ENCODE measurements around the gene IL1R2.

The IL1R2 gene

DNA sequence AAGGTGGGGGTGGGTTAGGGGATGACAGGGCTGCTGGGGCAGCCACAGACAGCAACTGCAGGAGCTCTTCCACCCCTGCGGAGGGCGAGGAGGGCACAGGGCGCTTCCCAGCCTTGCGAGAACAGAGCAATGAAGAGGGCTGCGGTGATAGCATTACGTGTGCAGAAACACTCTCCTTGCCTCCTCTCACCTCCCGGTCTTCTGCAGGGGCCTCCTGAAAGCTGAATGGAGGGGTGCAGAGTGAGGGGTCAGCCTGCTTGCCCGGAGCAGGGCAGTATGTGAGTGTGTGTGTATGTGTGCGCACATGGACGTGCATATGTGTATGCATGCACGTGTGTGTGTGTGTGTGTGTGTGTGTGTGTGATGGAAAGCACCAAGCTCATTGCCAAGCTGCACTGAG, 29.5 kb upstream of the IL1R2 start:
- Histone ChIP-seq H2BK120ac (ENCODE audit: low read depth, low read length) (no peak overlapping the region), H4K8ac (ENCODE audit: low read depth, low read length) (no peak overlapping the region), H3K9me3 (replicated peaks in 1 of 2; ENCODE audit: control insufficient read depth in 2 of 2, insufficient read depth in 1 of 2, low read depth in 1 of 2, low read length in 2 of 2) (no peaks in the 10 kb centered on the region), H2AK5ac (ENCODE audit: low read depth, low read length) (no peak overlapping the region), H2BK5ac (ENCODE audit: low read length) (no peak overlapping the region), H2AFZ (ENCODE audit: low read length) (no peak overlapping the region), H3K27ac (replicated peaks; ENCODE audit: low read length) (no peak overlapping the region), H2BK12ac (ENCODE audit: low read length) (no peak overlapping the region), H3K14ac (ENCODE audit: low read length) (no peak overlapping the region), H3K4me1 (ENCODE audit: control insufficient read depth in 2 of 2, insufficient read depth in 1 of 2, low read depth in 1 of 2, low read length in 2 of 2) (no peaks in the 10 kb centered on the region), H3K4me2 (ENCODE audit: insufficient read depth, low read length, poor library complexity, severe bottlenecking) (no peak overlapping the region), H3K4ac (ENCODE audit: low read length) (no peak overlapping the region), H4K91ac (ENCODE audit: low read depth, low read length, poor library complexity) (no peak overlapping the region), H2BK15ac (ENCODE audit: low read length) (no peak overlapping the region), H3K79me1 (ENCODE audit: low read depth, low read length) (no peaks in the 10 kb centered on the region), H3K23ac (ENCODE audit: low read depth, low read length, poor library complexity) (no peak overlapping the region), H3K27me3 (ENCODE audit: control insufficient read depth in 3 of 3, insufficient read depth in 3 of 3, low read depth in 1 of 3, low read length in 3 of 3) (no peaks in the 10 kb centered on the region), H3K9ac (ENCODE audit: low read depth, low read length, poor library complexity) (no peak overlapping the region), H3K18ac (ENCODE audit: low read length) (peak overlapping the region; percentile 34), H3K36me3 (replicated peaks in 1 of 2; ENCODE audit: control insufficient read depth in 2 of 2, insufficient read depth in 2 of 2, low read length in 2 of 2) (no peaks in the 10 kb centered on the region), H3K4me3 (ENCODE audit: low read length in 2 of 2) (no peak overlapping the region)
- DNase-seq (ENCODE audit: low spot score) = no peak
- WGBS, 2 donors (ENCODE audit: extremely low coverage in 2 of 2, insufficient read length in 2 of 2, insufficient replicate concordance in 1 of 2) = no CpG with 5 or more reads among the region's 11 CpGs

DNA sequence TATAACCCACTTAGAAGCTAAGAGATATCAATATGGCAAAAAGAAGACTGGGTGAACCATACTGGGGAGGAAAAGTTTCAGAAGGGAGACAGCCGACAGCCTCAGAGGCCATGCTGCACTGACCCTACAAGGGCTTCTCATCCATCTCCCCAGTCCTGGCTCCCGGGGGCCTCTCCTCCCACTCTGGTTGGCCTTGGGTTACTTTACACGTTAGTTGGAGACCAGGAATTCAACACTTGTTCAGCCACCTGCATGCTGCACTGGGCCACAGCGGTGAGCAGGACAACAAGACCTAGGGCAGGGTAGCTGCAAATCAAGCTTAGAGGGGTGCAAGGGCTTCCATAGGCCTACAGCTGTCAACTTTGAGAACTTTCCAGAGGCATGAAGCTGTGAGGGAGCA, 28.6 kb upstream of the IL1R2 start:
- Histone ChIP-seq H3K4me1 (ENCODE audit: control insufficient read depth in 2 of 2, insufficient read depth in 1 of 2, low read depth in 1 of 2, low read length in 2 of 2) (no peaks in the 10 kb centered on the region), H3K4ac (ENCODE audit: low read length) (no peak overlapping the region), H3K27ac (replicated peaks; ENCODE audit: low read length) (no peak overlapping the region), H3K27me3 (ENCODE audit: control insufficient read depth in 3 of 3, insufficient read depth in 3 of 3, low read depth in 1 of 3, low read length in 3 of 3) (no peaks in the 10 kb centered on the region), H2BK15ac (ENCODE audit: low read length) (no peak overlapping the region), H3K9ac (ENCODE audit: low read depth, low read length, poor library complexity) (no peak overlapping the region), H3K9me3 (replicated peaks in 1 of 2; ENCODE audit: control insufficient read depth in 2 of 2, insufficient read depth in 1 of 2, low read depth in 1 of 2, low read length in 2 of 2) (no peaks in the 10 kb centered on the region), H2BK120ac (ENCODE audit: low read depth, low read length) (no peak overlapping the region), H3K14ac (ENCODE audit: low read length) (no peak overlapping the region), H3K79me1 (ENCODE audit: low read depth, low read length) (no peaks in the 10 kb centered on the region), H3K4me2 (ENCODE audit: insufficient read depth, low read length, poor library complexity, severe bottlenecking) (no peak overlapping the region), H2BK5ac (ENCODE audit: low read length) (no peak overlapping the region), H3K4me3 (ENCODE audit: low read length in 2 of 2) (no peak overlapping the region), H2AK5ac (ENCODE audit: low read depth, low read length) (peak overlapping the region; percentile 53), H4K91ac (ENCODE audit: low read depth, low read length, poor library complexity) (no peak overlapping the region), H3K36me3 (replicated peaks in 1 of 2; ENCODE audit: control insufficient read depth in 2 of 2, insufficient read depth in 2 of 2, low read length in 2 of 2) (no peaks in the 10 kb centered on the region), H4K8ac (ENCODE audit: low read depth, low read length) (no peak overlapping the region), H3K18ac (ENCODE audit: low read length) (peak overlapping the region; percentile 41), H3K23ac (ENCODE audit: low read depth, low read length, poor library complexity) (peak overlapping the region; percentile 62), H2AFZ (ENCODE audit: low read length) (no peak overlapping the region), H2BK12ac (ENCODE audit: low read length) (no peak overlapping the region)
- WGBS, 2 donors (ENCODE audit: extremely low coverage in 2 of 2, insufficient read length in 2 of 2, insufficient replicate concordance in 1 of 2) = no CpG with 5 or more reads among the region's 4 CpGs
- DNase-seq (ENCODE audit: low spot score) = no peak

DNA sequence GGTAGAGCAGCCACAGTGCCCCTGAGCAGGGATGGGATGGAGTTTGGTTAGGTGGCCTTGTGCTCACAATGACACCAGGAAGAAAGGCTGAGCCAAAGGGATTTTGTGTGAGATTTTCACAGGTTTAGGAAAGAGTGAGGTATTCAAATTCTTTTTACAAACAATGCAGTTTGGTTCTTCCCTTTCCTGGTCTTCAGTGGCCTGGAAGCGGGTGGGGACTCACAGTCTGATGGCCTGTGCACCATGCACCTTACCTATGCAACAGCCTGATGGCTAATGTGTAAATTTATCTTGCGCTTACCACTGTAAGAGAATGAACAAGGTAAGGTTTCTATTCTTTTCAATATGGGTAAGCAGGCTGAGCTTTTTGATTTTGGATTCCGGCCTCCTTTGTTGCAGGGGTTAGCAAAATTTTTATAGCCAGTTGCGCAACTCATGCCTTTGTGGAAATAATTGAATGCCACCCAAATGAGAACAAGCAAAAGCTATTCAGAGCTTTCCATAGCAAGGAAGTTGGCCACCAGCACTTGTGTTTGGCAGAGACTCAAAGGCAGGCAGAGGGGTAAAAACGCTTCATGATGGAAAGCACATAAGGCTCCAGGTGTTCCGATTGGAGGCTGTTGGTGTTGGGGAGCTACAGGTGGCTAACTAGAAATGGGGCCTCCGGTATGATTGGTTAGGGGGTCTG, 23.8 kb upstream of the IL1R2 start:
- Histone ChIP-seq H3K23ac (ENCODE audit: low read depth, low read length, poor library complexity) (no peak overlapping the region), H2BK12ac (ENCODE audit: low read length) (no peak overlapping the region), H3K9me3 (replicated peaks in 1 of 2; ENCODE audit: control insufficient read depth in 2 of 2, insufficient read depth in 1 of 2, low read depth in 1 of 2, low read length in 2 of 2) (peaks cover 0 to 2% of the 10 kb centered on the region in 2 donors), H2AK5ac (ENCODE audit: low read depth, low read length) (no peak overlapping the region), H3K4me2 (ENCODE audit: insufficient read depth, low read length, poor library complexity, severe bottlenecking) (no peak overlapping the region), H3K18ac (ENCODE audit: low read length) (peak overlapping the region; percentile 32), H3K36me3 (replicated peaks in 1 of 2; ENCODE audit: control insufficient read depth in 2 of 2, insufficient read depth in 2 of 2, low read length in 2 of 2) (no peaks in the 10 kb centered on the region), H3K9ac (ENCODE audit: low read depth, low read length, poor library complexity) (no peak overlapping the region), H2BK15ac (ENCODE audit: low read length) (no peak overlapping the region), H3K14ac (ENCODE audit: low read length) (no peak overlapping the region), H3K4me3 (ENCODE audit: low read length in 2 of 2) (no peak overlapping the region), H4K91ac (ENCODE audit: low read depth, low read length, poor library complexity) (no peak overlapping the region), H3K4ac (ENCODE audit: low read length) (no peak overlapping the region), H3K4me1 (ENCODE audit: control insufficient read depth in 2 of 2, insufficient read depth in 1 of 2, low read depth in 1 of 2, low read length in 2 of 2) (no peaks in the 10 kb centered on the region), H4K8ac (ENCODE audit: low read depth, low read length) (no peak overlapping the region), H3K79me1 (ENCODE audit: low read depth, low read length) (no peaks in the 10 kb centered on the region), H2BK5ac (ENCODE audit: low read length) (no peak overlapping the region), H3K27ac (replicated peaks; ENCODE audit: low read length) (no peak overlapping the region), H3K27me3 (ENCODE audit: control insufficient read depth in 3 of 3, insufficient read depth in 3 of 3, low read depth in 1 of 3, low read length in 3 of 3) (no peaks in the 10 kb centered on the region), H2AFZ (ENCODE audit: low read length) (no peak overlapping the region), H2BK120ac (ENCODE audit: low read depth, low read length) (no peak overlapping the region)
- no peak for DNase-seq (ENCODE audit: low spot score)
- no CpG with 5 or more reads among the region's 7 CpGs for WGBS, 2 donors (ENCODE audit: extremely low coverage in 2 of 2, insufficient read length in 2 of 2, insufficient replicate concordance in 1 of 2)

DNA sequence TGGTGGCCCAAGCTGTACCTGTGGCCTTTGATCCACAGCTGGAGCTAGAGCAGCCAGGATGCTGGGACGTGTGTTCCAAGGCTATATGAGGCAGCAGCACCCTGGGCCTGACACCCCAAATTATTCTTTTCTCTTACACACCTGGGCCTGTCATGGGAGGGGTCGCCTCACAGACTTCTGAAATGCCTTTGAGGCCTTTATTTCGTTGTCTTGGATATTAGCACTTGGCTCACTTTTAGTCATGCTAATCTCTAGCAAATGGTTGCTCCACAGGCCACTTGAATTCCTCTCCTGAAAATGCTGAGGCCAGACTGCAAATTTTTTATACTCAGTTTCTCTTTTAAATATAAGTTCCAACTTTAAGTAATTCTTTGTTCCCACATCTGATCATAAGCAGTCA, 22.0 kb upstream of the IL1R2 start:
- H3K18ac ChIP-seq (ENCODE audit: low read length) = no peak overlapping the region
- no peak overlapping the region for H2BK5ac ChIP-seq (ENCODE audit: low read length)
- no peak overlapping the region for H3K9ac ChIP-seq (ENCODE audit: low read depth, low read length, poor library complexity)
- H4K8ac ChIP-seq (ENCODE audit: low read depth, low read length) = no peak overlapping the region
- H3K27ac ChIP-seq (replicated peaks; ENCODE audit: low read length) = no peak overlapping the region
- no CpG with 5 or more reads among the region's 3 CpGs for WGBS, 2 donors (ENCODE audit: extremely low coverage in 2 of 2, insufficient read length in 2 of 2, insufficient replicate concordance in 1 of 2)
- peaks cover 4% of the 10 kb centered on the region in 2 donors for H3K4me1 ChIP-seq (ENCODE audit: control insufficient read depth in 2 of 2, insufficient read depth in 1 of 2, low read depth in 1 of 2, low read length in 2 of 2)
- no peaks in the 10 kb centered on the region for H3K79me1 ChIP-seq (ENCODE audit: low read depth, low read length)
- no peak overlapping the region for H3K23ac ChIP-seq (ENCODE audit: low read depth, low read length, poor library complexity)
- H2BK15ac ChIP-seq (ENCODE audit: low read length) = no peak overlapping the region
- H2BK120ac ChIP-seq (ENCODE audit: low read depth, low read length) = no peak overlapping the region
- H3K27me3 ChIP-seq (ENCODE audit: control insufficient read depth in 3 of 3, insufficient read depth in 3 of 3, low read depth in 1 of 3, low read length in 3 of 3) = no peaks in the 10 kb centered on the region
- DNase-seq (ENCODE audit: low spot score) = no peak
- peaks cover 0 to 2% of the 10 kb centered on the region in 2 donors for H3K9me3 ChIP-seq (replicated peaks in 1 of 2; ENCODE audit: control insufficient read depth in 2 of 2, insufficient read depth in 1 of 2, low read depth in 1 of 2, low read length in 2 of 2)
- no peak overlapping the region for H2AFZ ChIP-seq (ENCODE audit: low read length)
- H3K4me2 ChIP-seq (ENCODE audit: insufficient read depth, low read length, poor library complexity, severe bottlenecking) = no peak overlapping the region
- H2AK5ac ChIP-seq (ENCODE audit: low read depth, low read length) = no peak overlapping the region
- H2BK12ac ChIP-seq (ENCODE audit: low read length) = no peak overlapping the region
- H3K4ac ChIP-seq (ENCODE audit: low read length) = no peak overlapping the region
- no peaks in the 10 kb centered on the region for H3K36me3 ChIP-seq (replicated peaks in 1 of 2; ENCODE audit: control insufficient read depth in 2 of 2, insufficient read depth in 2 of 2, low read length in 2 of 2)
- H3K14ac ChIP-seq (ENCODE audit: low read length) = no peak overlapping the region
- H3K4me3 ChIP-seq (ENCODE audit: low read length in 2 of 2) = no peak overlapping the region
- no peak overlapping the region for H4K91ac ChIP-seq (ENCODE audit: low read depth, low read length, poor library complexity)
